ENCODE results near the gene GLT1D1. TPM values are rescaled to one million over a fixed set of nuclear protein-coding genes. Genes with fewer than 3 reads are reported as not detected.

Gene GLT1D1
- total RNA-seq, 1 donor from 2014 or later: 5.3 TPM

DNA sequence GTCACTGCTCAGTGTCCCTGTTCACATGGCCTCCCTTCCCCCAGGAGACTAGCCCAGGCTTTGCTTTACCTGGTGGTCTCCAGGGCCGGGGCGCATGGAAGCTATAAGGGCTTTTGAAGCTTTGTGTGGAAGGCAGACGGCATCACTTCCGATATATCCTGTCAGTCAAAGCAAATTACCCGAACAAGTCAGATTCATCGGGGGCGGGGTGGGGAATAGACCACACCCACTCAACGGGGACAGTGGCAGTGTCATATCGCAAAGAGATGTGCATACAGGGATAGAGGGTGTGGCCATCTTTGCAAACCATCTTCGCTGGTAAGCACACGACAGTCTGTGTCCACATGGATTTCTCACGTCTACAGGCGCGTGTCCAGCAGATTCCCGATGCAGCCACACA, 127.3 kb downstream of the GLT1D1 start:
- H3K27ac ChIP-seq: no peak overlapping the region
- DNase-seq: no peak
- no peaks in the 10 kb centered on the region for H3K36me3 ChIP-seq
- H3K27me3 ChIP-seq (ENCODE audit: low read depth): peaks cover 10% of the 10 kb centered on the region
- H3K4me3 ChIP-seq: no peak overlapping the region
- intact Hi-C loops (cut with DNase I): no loop called here
- no peak for ATAC-seq
- H3K4me1 ChIP-seq: no peaks in the 10 kb centered on the region
- TF ChIP-seq, protein P1, sequence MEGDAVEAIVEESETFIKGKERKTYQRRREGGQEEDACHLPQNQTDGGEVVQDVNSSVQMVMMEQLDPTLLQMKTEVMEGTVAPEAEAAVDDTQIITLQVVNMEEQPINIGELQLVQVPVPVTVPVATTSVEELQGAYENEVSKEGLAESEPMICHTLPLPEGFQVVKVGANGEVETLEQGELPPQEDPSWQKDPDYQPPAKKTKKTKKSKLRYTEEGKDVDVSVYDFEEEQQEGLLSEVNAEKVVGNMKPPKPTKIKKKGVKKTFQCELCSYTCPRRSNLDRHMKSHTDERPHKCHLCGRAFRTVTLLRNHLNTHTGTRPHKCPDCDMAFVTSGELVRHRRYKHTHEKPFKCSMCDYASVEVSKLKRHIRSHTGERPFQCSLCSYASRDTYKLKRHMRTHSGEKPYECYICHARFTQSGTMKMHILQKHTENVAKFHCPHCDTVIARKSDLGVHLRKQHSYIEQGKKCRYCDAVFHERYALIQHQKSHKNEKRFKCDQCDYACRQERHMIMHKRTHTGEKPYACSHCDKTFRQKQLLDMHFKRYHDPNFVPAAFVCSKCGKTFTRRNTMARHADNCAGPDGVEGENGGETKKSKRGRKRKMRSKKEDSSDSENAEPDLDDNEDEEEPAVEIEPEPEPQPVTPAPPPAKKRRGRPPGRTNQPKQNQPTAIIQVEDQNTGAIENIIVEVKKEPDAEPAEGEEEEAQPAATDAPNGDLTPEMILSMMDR (IDR thresholded peaks at IDR 0.05): no peak
- H3K9me3 ChIP-seq: no peaks in the 10 kb centered on the region

DNA sequence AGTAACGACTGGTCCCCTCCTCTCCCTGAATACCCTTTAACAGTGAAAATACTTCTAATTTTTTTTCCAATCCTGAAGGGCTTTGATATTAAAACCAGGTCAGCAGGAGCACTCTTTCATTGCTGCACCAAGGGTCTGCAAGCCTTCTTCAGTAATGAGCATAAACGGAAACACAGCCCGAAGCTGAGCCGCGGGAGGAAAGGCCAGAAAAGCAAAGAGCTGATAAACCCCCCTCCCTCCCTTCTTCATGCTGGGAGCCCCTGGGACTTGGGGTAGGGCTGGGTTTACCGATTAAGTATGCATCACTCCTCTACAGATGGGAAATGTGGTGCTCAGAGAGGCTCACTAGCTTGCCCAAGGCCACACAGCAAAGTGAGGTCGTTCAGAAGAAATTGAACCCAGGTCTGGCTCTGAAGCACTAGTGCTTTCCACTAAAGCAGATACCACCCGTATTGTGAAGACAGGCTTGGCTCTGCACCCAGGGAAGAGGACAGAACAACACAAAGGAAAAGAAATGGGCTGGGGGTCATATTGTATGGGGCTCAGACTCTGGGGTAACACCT, 128.8 kb downstream of the GLT1D1 start:
- Histone ChIP-seq H3K27ac (no peak overlapping the region), H3K4me3 (no peak overlapping the region), H3K27me3 (ENCODE audit: low read depth) (peaks cover 10% of the 10 kb centered on the region), H3K4me1 (no peaks in the 10 kb centered on the region), H3K36me3 (no peaks in the 10 kb centered on the region), H3K9me3 (no peaks in the 10 kb centered on the region)
- no peak for ATAC-seq
- TF ChIP-seq, protein P1 (IDR thresholded peaks at IDR 0.05): no peak
- intact Hi-C loops (cut with DNase I): no loop called here
- DNase-seq: no peak

DNA sequence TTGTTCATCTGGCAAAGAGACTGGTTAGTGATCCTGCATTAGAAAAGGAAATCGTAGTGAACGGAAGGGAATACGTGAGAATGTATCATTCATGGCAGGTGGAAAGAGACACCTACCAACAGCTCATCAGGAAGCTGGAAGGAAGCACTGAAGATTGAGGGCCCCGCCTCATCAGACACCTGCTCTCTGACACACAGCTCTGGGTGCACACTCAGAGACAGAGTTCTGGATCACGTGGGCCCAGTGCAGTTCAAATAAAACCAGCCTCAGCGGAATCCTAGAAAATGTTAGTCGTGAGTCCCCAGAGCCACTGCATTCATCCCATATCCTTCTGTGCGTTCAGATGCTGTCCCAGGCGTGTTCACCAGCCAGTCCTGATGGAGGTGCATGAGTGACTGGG, 129.7 kb downstream of the GLT1D1 start:
- DNase-seq: no peak
- intact Hi-C loops (cut with DNase I): no loop called here
- no peak for ATAC-seq

DNA sequence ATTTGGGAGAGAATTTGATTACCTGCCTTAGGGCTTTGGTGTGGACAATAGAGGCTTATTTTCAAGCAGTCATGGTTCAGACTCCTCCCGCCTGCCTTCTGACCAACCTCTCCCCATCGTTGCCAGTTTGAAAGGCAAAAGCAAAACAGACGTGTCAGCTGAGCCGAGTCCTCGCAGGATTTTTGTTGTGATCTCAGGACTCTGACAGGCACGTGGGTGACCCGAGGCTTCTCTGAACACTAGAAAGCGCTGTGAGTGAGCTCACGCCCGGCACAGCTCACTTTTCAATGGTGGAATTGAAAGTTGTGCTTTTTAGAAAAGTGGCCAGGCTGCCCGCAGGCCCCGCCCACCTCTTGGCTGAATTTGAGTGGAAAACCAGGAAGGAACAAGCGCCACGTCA, 130.1 kb downstream of the GLT1D1 start:
- peaks cover 10% of the 10 kb centered on the region for H3K27me3 ChIP-seq (ENCODE audit: low read depth)
- H3K9me3 ChIP-seq: no peaks in the 10 kb centered on the region
- no peak overlapping the region for H3K4me3 ChIP-seq
- TF ChIP-seq, protein P1 (IDR thresholded peaks at IDR 0.05): no peak
- no peak overlapping the region for H3K27ac ChIP-seq
- intact Hi-C loops (cut with DNase I): no loop called here
- no peaks in the 10 kb centered on the region for H3K4me1 ChIP-seq
- ATAC-seq (no peak), DNase-seq (no peak)
- H3K36me3 ChIP-seq: no peaks in the 10 kb centered on the region

More for the DNA sequence above, 129.7 kb downstream of the GLT1D1 start:
- Histone ChIP-seq H3K36me3 (no peaks in the 10 kb centered on the region), H3K27ac (no peak overlapping the region), H3K4me3 (no peak overlapping the region), H3K4me1 (no peaks in the 10 kb centered on the region), H3K27me3 (ENCODE audit: low read depth) (peaks cover 10% of the 10 kb centered on the region), H3K9me3 (no peaks in the 10 kb centered on the region)
- TF ChIP-seq, protein P1 (IDR thresholded peaks at IDR 0.05): no peak

DNA sequence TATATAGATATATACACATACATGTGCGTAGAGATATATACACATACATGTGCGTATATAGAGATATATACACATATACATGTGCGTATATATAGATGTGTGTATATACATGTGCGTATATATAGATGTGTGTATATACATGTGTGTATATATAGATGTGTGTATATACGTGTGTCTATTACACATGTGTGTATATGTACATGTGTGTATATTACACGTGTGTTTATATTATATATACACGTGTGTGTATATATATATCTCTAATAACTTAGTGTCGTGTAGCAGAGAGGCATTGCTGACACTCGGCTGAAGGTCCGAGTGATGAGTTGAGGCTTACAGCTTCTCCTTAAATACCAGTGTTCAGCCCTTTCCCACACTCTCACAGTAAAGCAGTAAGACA, 133.7 kb downstream of the GLT1D1 start:
- Histone ChIP-seq H3K27me3 (ENCODE audit: low read depth) (no peaks in the 10 kb centered on the region), H3K36me3 (no peaks in the 10 kb centered on the region), H3K4me1 (no peaks in the 10 kb centered on the region), H3K27ac (no peak overlapping the region), H3K4me3 (no peak overlapping the region), H3K9me3 (no peaks in the 10 kb centered on the region)
- DNase-seq (no peak), ATAC-seq (no peak)
- TF ChIP-seq, protein P1 (IDR thresholded peaks at IDR 0.05): no peak
- intact Hi-C loops (cut with DNase I): no loop called here

Measured in lower lobe of right lung (tissue), 2 donors.